Activated CD8-positive, alpha-beta T cell treated with anti-CD3 and anti-CD28 coated beads for 36 hours (primary cell): ENCODE results near the gene PKDCC. TPM values are rescaled to one million over a fixed set of nuclear protein-coding genes. Genes with fewer than 3 reads are reported as not detected.
A peak's percentile ranks its signal among the peaks of the same experiment; 100 is the strongest.

Experiments
- ATAC-seq: fragments of 200-7000 bp; cut with Tn5 transposase; one replicate; pipeline ENCODE4 v1.10.0; 2021; ENCODE audit warnings: mild to moderate bottlenecking, moderate library complexity
- CTCF ChIA-PET: fragments of 350-600 bp; sonication (Branson Sonifier 250); formaldehyde crosslinking; loops from one replicate; lab custom pipeline; 2021; ENCODE audit warnings: antibody characterized with exemption; lab: Charles Lee
- POLR2A ChIA-PET: fragments of 350-600 bp; sonication (Branson Sonifier 250); formaldehyde crosslinking; loops from one replicate; lab custom pipeline; 2021; ENCODE audit warnings: antibody characterized with exemption; lab: Charles Lee
- DNase-seq: peaks from one replicate; pipeline ENCODE4 v3.0.0-alpha.2; 2020
- H3K27ac Mint-ChIP-seq: one replicate; pipeline ENCODE4 v1.8.0; 2021; ENCODE audit warnings: mild to moderate bottlenecking, mixed read lengths
- H3K27me3 Mint-ChIP-seq: one replicate; pipeline ENCODE4 v1.8.0; 2021; ENCODE audit warnings: mixed read lengths
- H3K36me3 Mint-ChIP-seq: one replicate; pipeline ENCODE4 v1.8.0; 2021; ENCODE audit warnings: low read depth, mixed read lengths
- H3K4me1 Mint-ChIP-seq: one replicate; pipeline ENCODE4 v1.8.0; 2021; ENCODE audit warnings: low read depth, mixed read lengths
- H3K4me3 Mint-ChIP-seq: one replicate; pipeline ENCODE4 v1.8.0; 2021; ENCODE audit warnings: mild to moderate bottlenecking, moderate library complexity, mixed read lengths
- H3K9me3 Mint-ChIP-seq: one replicate; pipeline ENCODE4 v1.8.0; 2021; ENCODE audit warnings: mixed read lengths
- intact Hi-C: fragments of 100-400 bp; cut with micrococcal nuclease; formaldehyde crosslinking; loops from one replicate; pipeline ENCODE4 v1.10.0; 2022
- total RNA-seq, 2 experiments: library from RNA; stranded (reverse); gene quantifications; one replicate each; pipeline ENCODE4 v1.2.3, GENCODE V29; 2021
- TF ChIP-seq, protein P1 (sequence below): fragments of 200-600 bp; IDR thresholded peaks from one replicate; pipeline ENCODE4 v1.8.0; 2022; ENCODE audit warnings: antibody characterized with exemption, mild to moderate bottlenecking

Gene PKDCC
- total RNA-seq, 2 experiments from 2014 or later, result not detected

- DNase-seq, result no peak
- Mint-ChIP-seq H3K4me1 (peaks cover 40% of the 10 kb centered on the region), H3K27me3 (no peaks in the 10 kb centered on the region), H3K9me3 (peaks cover 11% of the 10 kb centered on the region), H3K36me3 (peaks cover 9% of the 10 kb centered on the region), H3K4me3 (no peak overlapping the region), H3K27ac (peak overlapping the region; percentile 2)
- intact Hi-C loops, result loop anchor here (5.0 kb wide), 2 partner anchors 38 to 58 kb away; no protein-coding TSS in a partner anchor
- no peak for ATAC-seq
- ChIA-PET POLR2A (interaction anchor here (2.1 to 2.8 kb wide), 3 partner anchors 28 to 67 kb away, joined by 9 to 18 read pairs (median 16); no protein-coding TSS in a partner anchor), CTCF (interaction anchor here (2.2 to 4.3 kb wide), 3 partner anchors 9 to 224 kb away, joined by 6 to 17 read pairs (median 17); no protein-coding TSS in a partner anchor)
- TF ChIP-seq, protein P1, sequence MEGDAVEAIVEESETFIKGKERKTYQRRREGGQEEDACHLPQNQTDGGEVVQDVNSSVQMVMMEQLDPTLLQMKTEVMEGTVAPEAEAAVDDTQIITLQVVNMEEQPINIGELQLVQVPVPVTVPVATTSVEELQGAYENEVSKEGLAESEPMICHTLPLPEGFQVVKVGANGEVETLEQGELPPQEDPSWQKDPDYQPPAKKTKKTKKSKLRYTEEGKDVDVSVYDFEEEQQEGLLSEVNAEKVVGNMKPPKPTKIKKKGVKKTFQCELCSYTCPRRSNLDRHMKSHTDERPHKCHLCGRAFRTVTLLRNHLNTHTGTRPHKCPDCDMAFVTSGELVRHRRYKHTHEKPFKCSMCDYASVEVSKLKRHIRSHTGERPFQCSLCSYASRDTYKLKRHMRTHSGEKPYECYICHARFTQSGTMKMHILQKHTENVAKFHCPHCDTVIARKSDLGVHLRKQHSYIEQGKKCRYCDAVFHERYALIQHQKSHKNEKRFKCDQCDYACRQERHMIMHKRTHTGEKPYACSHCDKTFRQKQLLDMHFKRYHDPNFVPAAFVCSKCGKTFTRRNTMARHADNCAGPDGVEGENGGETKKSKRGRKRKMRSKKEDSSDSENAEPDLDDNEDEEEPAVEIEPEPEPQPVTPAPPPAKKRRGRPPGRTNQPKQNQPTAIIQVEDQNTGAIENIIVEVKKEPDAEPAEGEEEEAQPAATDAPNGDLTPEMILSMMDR, result no peak
Observed at GRCh38 chr2:42104621-42105020, 56.8 kb downstream of the PKDCC start.

DNA sequence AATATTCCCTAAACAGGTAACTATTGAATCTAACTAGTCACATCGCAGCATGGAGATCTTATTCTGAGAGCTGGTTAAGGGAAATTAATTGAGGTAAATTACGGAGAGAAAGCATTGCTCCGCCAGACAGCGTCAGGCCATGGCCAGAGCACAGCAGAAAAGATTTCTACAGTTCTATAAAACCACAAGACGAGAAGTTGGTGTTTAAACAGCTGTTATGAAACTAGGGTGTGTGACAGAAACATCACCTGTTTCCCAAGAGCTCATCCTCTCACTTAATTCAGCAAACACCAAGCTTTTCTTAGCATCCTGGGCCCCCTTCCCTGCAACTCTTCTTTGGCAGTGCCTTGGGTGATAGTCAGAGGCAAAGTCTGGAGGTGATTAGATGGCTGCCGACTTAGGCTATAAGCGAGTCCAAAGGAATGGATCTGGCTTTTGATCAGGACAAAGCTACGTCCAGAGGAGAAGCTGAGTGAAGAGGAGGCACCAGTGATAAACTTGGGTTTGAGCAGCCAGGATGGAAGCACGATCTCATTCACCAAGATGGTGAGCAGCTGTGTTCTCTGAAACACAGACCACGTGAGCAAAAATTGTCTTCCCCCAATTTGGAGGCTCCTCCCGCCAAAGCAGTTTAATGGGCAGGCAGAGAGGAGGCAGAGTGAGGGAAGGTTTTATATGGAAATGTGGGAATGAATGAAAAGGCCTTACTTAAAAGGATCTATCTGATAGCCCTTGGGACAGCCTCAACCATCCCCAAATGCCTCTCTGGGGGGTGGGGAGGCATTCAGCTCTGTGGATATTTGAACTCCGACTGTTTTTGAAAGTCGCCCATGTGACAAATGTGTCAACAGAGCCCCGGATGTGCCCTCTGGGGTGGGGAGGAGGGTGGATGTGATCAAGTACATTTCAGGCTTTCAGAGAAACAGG, 57.8 kb downstream of the PKDCC start:
- ChIA-PET CTCF (interaction anchor here (0.7 to 4.3 kb wide), 13 partner anchors 9 to 223 kb away, joined by 3 to 17 read pairs (median 7); partner anchors contain the start of gene EML4), POLR2A (interaction anchor here (0.6 to 2.8 kb wide), 13 partner anchors 10 to 204 kb away, joined by 3 to 18 read pairs (median 5); no protein-coding TSS in a partner anchor)
- DNase-seq (peak; percentile 93), ATAC-seq (peak; percentile 66)
- intact Hi-C loops, result loop anchor here (5.0 kb wide), 1 partner anchor 57 kb away; no protein-coding TSS in a partner anchor
- TF ChIP-seq, protein P1, result no peak
- H3K27ac Mint-ChIP-seq, result no peak overlapping the region
- H3K9me3 Mint-ChIP-seq, result peaks cover 1% of the 10 kb centered on the region
- H3K27me3 Mint-ChIP-seq, result no peaks in the 10 kb centered on the region
- no peak overlapping the region for H3K4me3 Mint-ChIP-seq
- peaks cover 2% of the 10 kb centered on the region for H3K36me3 Mint-ChIP-seq
- peaks cover 30% of the 10 kb centered on the region for H3K4me1 Mint-ChIP-seq

DNA sequence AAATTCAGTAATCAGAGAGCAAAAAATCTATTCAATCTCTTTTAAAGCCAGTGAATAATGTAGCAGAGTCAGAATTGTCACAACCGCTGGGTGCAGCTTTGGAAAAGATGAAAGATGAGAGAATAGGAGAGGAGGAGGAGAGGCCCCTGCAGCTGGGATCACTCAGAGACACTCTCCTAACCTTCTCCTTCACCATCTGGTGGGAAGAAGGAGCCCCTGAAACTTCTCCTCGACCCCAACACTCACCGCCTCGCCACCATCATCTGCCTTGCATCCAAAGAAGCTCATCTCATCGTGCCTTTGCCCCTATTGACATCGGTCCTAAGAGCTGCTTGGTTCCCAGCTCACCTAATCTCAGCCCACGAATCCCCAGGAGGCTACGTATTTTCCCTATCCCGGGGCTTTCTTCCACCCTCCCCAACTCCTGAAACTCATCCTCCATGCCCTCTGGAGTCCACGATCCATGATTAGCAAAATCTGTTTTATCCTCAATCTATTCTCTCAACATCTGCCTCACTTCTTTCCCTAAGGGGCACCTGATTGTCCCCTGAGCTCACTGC, 58.5 kb downstream of the PKDCC start:
- TF ChIP-seq, protein P1, result no peak
- Mint-ChIP-seq H3K27me3 (no peaks in the 10 kb centered on the region), H3K36me3 (no peaks in the 10 kb centered on the region), H3K4me1 (peaks cover 32% of the 10 kb centered on the region), H3K27ac (no peak overlapping the region), H3K9me3 (no peaks in the 10 kb centered on the region), H3K4me3 (no peak overlapping the region)
- DNase-seq, result no peak
- ChIA-PET POLR2A (interaction anchor here (1.1 to 2.8 kb wide), 12 partner anchors 10 to 77 kb away, joined by 3 to 18 read pairs (median 6); no protein-coding TSS in a partner anchor), CTCF (interaction anchor here (0.6 to 4.3 kb wide), 13 partner anchors 8 to 222 kb away, joined by 3 to 17 read pairs (median 7); no protein-coding TSS in a partner anchor)
- no peak for ATAC-seq
- intact Hi-C loops, result loop anchor here (5.0 kb wide), 1 partner anchor 56 kb away; no protein-coding TSS in a partner anchor

- CTCF ChIA-PET, result interaction anchor here (2.1 to 4.3 kb wide), 3 partner anchors 12 to 64 kb away, joined by 14 to 17 read pairs (median 17); no protein-coding TSS in a partner anchor
- TF ChIP-seq, protein P1, result no peak
- Mint-ChIP-seq H3K36me3 (no peaks in the 10 kb centered on the region), H3K4me1 (peaks cover 22% of the 10 kb centered on the region), H3K27me3 (no peaks in the 10 kb centered on the region), H3K9me3 (no peaks in the 10 kb centered on the region), H3K4me3 (no peak overlapping the region), H3K27ac (no peak overlapping the region)
- intact Hi-C loops, result loop anchor here (5.0 kb wide), 1 partner anchor 55 kb away; no protein-coding TSS in a partner anchor
- DNase-seq (no peak), ATAC-seq (no peak)
- POLR2A ChIA-PET, result interaction anchor here (2.4 to 2.8 kb wide), 2 partner anchors 9 to 25 kb away, joined by 14 to 18 read pairs; no protein-coding TSS in a partner anchor
Observed at GRCh38 chr2:42107249-42108042, 59.6 kb downstream of the PKDCC start.

Other genes with a start within 250 kb of the PKDCC start
- 10 to 100 TPM; 58.2 to 59.7 TPM for gene EML4, start 121.3 kb downstream of the PKDCC start, total RNA-seq